A549 (cell line): Measurements from ENCODE around the gene TSPO2. TPM values are rescaled to one million over a fixed set of nuclear protein-coding genes. Genes with fewer than 3 reads are reported as not detected.

Experiments used
- ATAC-seq, 2 experiments: fragments of 200-7000 bp in 1 of 2; fragments of >200 bp in 1 of 2; cut with Nextera tagmentation in 1 of 2; cut with Tn5 transposase in 1 of 2; 3 replicates each; pipeline versions ENCODE4 v1.8.0 to v1.9.1; 2018 to 2020; ENCODE audit warnings: mild to moderate bottlenecking in 1 of 2, moderate library complexity in 1 of 2
- CTCF ChIA-PET: fragments of 300-600 bp; sonication (Branson Sonifier 250); formaldehyde crosslinking; extraction: SDS; loops from one replicate; lab custom pipeline; 2021; ENCODE audit warnings: antibody characterized with exemption, inconsistent platforms; lab: Yijun Ruan, JAX
- POLR2A ChIA-PET: fragments of 350-600 bp; formaldehyde crosslinking; extraction: SDS; loops from one replicate; lab custom pipeline; 2021; ENCODE audit warnings: antibody characterized with exemption, inconsistent platforms; lab: Yijun Ruan, JAX
- DNase-seq, 2 experiments: peaks; one replicate each; pipeline versions ENCODE4 v3.0.0 to v3.0.0-alpha.2; 2011 to 2016; ENCODE audit warnings: low read depth in 1 of 2, low spot score in 1 of 2
- FAIRE-seq: peaks from 2 replicates; lab custom pipeline; 2011; peaks lifted over from hg19 to GRCh38; lab: Jason Lieb, UNC
- H3K27ac ChIP-seq, 2 experiments: fragments of >200 bp; sonication (Bioruptor Twin); formaldehyde crosslinking; 3 replicates each; pipeline ENCODE4 v1.5.1; 2016 to 2017
- H3K4me1 ChIP-seq: fragments of >200 bp; sonication (Bioruptor Twin); formaldehyde crosslinking; 3 replicates; pipeline ENCODE4 v1.6.1; 2016
- H3K4me2 ChIP-seq: fragments of >200 bp; sonication (Bioruptor Twin); formaldehyde crosslinking; 3 replicates; pipeline ENCODE4 v1.6.1; 2016
- H3K4me3 ChIP-seq: fragments of >200 bp; sonication (Bioruptor Twin); formaldehyde crosslinking; 3 replicates; pipeline ENCODE4 v1.5.1; 2016
- H3K9me3 ChIP-seq: fragments of >200 bp; sonication (Bioruptor Twin); formaldehyde crosslinking; 3 replicates; pipeline ENCODE4 v1.6.1; 2016
- BHLHE40 ChIP-seq: IDR thresholded peaks from 2 replicates; pipeline ENCODE4 v1.6.1; 2012; ENCODE audit warnings: low read depth, low read length, inconsistent platforms
- CHD2 ChIP-seq: fragments of 150-350 bp; IDR thresholded peaks from 2 replicates; pipeline ENCODE4 v1.6.1; 2014; ENCODE audit warnings: low read length; ENCODE audit not compliant: partially characterized antibody
- EHMT2 ChIP-seq: fragments of 200-600 bp; sonication (generic); IDR thresholded peaks from 2 replicates; pipeline ENCODE4 v1.6.1; 2016; ENCODE audit warnings: antibody characterized with exemption, low read depth, mild to moderate bottlenecking, moderate library complexity
- FOXS1 ChIP-seq: fragments of 250-450 bp; sonication (Bioruptor Pico); IDR thresholded peaks from 2 replicates; pipeline ENCODE4 v1.5.0; 2020; ENCODE audit warnings: mild to moderate bottlenecking, moderate library complexity
- HOXB13 ChIP-seq: fragments of 250-450 bp; sonication (Bioruptor Pico); IDR thresholded peaks from 2 replicates; pipeline ENCODE4 v1.5.0; 2020; ENCODE audit warnings: low read depth, mild to moderate bottlenecking, moderate library complexity
- HOXB5 ChIP-seq: fragments of 250-450 bp; sonication (Bioruptor Pico); IDR thresholded peaks from 2 replicates; pipeline ENCODE4 v1.5.0; 2020; ENCODE audit warnings: mild to moderate bottlenecking, moderate library complexity
- KDM5A ChIP-seq: fragments of 200-600 bp; sonication (generic); IDR thresholded peaks from 2 replicates; pipeline ENCODE4 v1.6.1; 2016; ENCODE audit warnings: antibody characterized with exemption, mild to moderate bottlenecking
- MAFK ChIP-seq: fragments of 450-650 bp; IDR thresholded peaks from 2 replicates; pipeline ENCODE4 v1.6.1; 2014; ENCODE audit not compliant: partially characterized antibody
- NFE2L2 ChIP-seq: fragments of 150-350 bp; conservative IDR thresholded peaks from 2 replicates; pipeline ENCODE4 v1.6.1; 2014; ENCODE audit warnings: low read length
- PHF8 ChIP-seq: fragments of 200-600 bp; sonication (generic); IDR thresholded peaks from 2 replicates; pipeline ENCODE4 v1.6.1; 2016; ENCODE audit warnings: low read depth, mild to moderate bottlenecking, antibody characterized with exemption, moderate library complexity, borderline replicate concordance
- RAD21 ChIP-seq, 2 experiments: fragments of >200 bp in 1 of 2; sonication (Bioruptor Twin) in 1 of 2; formaldehyde crosslinking in 1 of 2; IDR thresholded peaks in 1 of 2; conservative IDR thresholded peaks in 1 of 2; 2 replicates in 1 of 2; 3 replicates in 1 of 2; pipeline ENCODE4 v1.6.1; 2012 to 2018; ENCODE audit warnings: inconsistent platforms in 1 of 2
- SMC3 ChIP-seq: fragments of >200 bp; sonication (Bioruptor Twin); formaldehyde crosslinking; IDR thresholded peaks from 3 replicates; pipeline ENCODE4 v1.6.1; 2018; ENCODE audit warnings: inconsistent platforms
- SREBF2 ChIP-seq: fragments of 450-650 bp; IDR thresholded peaks from 2 replicates; pipeline ENCODE4 v1.6.1; 2014; ENCODE audit warnings: mild to moderate bottlenecking, moderate library complexity
- WGBS: methylation state at CpG from one replicate; pipeline ENCODE4 v1.1.6; 2017; ENCODE audit errors: missing lambda C conversion rate; 5-methylcytosine and 5-hydroxymethylcytosine counted together
- polyA plus RNA-seq, 4 experiments: library from polyadenylated mRNA; depleted of rRNA in 3 of 4; stranded (reverse); fragments of >200 nt; fragmentation: RNase III in 1 of 4; extraction: RNeasy Plus Mini Kit Qiagen cat#74134 plus additional on column Dnase treatment in 1 of 4; gene quantifications; 2 replicates in 3 of 4; 3 replicates in 1 of 4; pipeline ENCODE4 v1.2.3, GENCODE V29; 2011 to 2017
- TF ChIP-seq, protein P1 (sequence below): fragments of >200 bp; sonication (Bioruptor Twin); formaldehyde crosslinking; IDR thresholded peaks from 3 replicates; pipeline ENCODE4 v1.5.1; 2016
- TF ChIP-seq, protein P2 (sequence below): IDR thresholded peaks from 2 replicates; pipeline ENCODE4 v1.6.1; 2012
- TF ChIP-seq, protein P3 (sequence below): fragments of 150-350 bp; IDR thresholded peaks from 2 replicates; pipeline ENCODE4 v1.6.1; 2014; ENCODE audit warnings: low read depth, mild to moderate bottlenecking, low read length
- TF ChIP-seq, protein P4 (sequence below): IDR thresholded peaks from 2 replicates; pipeline ENCODE4 v1.6.1; 2012

The TSPO2 gene
- polyA plus RNA-seq, 2 of the 4 experiments (the other 2 are of a cell fraction): not detected

DNA sequence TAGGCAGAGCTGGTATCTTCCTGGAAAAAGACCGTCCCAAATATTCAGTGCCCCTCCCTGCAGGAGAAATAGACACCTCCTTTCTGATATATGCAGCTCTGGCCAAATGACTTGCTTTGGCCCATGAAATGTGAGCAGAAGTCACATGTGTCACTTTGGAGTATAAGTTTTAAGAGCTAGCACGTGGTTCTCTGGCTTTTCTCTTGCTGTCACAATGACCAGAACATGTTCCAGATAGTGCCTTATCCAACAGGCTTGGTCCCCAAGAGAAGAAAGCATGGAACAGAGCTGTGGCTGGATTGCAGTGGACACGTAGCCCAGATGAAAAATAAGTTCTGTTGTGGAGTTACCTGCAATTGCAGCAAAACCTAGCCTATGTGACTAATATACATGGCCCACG is 43.6 kb upstream of the TSPO2 start:
- 92% methylated on average over 4 of the region's 4 CpGs for WGBS
- peak overlapping the region; percentile 81 for H3K4me2 ChIP-seq

DNA sequence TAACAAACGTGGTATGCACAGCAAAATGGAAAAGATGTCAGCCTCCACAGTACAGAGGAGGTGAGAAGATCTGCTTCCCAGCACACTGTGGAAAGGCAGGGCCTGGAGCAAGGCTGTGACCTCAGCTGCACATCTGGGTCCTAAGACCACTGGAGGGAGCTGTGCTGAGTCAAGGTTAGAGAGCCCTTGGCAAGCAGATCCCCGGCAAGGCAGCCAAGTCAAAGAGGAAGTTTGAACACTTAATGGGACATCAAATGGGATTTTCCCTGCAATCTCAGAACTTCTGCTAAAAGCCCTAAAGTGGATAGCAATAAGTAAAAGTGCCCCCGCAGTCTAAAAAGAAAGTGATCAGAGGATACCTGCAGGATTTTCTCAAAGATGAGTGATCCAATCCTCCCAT is 42.7 kb upstream of the TSPO2 start:
- peak overlapping the region; percentile 96 to 97 for H3K27ac ChIP-seq
- CTCF ChIA-PET: interaction anchor here (1.2 to 3.9 kb wide), 3 partner anchors 28 to 105 kb away, joined by 3 to 20 read pairs (median 14); no protein-coding TSS in a partner anchor
- peak; percentile 60 to 80; a peak in 5 of 6 replicates for ATAC-seq
- no peak for FAIRE-seq
- no peak for TF ChIP-seq HOXB13 (CRISPR knock-in tag)
- peak in 1 of 2 experiments; percentile 39; a peak in 2 of 5 replicates for TF ChIP-seq RAD21 (conservative IDR thresholded peaks at IDR 0.05 in 1 of 2, IDR thresholded peaks at IDR 0.05 in 1 of 2)
- TF ChIP-seq, protein P1, sequence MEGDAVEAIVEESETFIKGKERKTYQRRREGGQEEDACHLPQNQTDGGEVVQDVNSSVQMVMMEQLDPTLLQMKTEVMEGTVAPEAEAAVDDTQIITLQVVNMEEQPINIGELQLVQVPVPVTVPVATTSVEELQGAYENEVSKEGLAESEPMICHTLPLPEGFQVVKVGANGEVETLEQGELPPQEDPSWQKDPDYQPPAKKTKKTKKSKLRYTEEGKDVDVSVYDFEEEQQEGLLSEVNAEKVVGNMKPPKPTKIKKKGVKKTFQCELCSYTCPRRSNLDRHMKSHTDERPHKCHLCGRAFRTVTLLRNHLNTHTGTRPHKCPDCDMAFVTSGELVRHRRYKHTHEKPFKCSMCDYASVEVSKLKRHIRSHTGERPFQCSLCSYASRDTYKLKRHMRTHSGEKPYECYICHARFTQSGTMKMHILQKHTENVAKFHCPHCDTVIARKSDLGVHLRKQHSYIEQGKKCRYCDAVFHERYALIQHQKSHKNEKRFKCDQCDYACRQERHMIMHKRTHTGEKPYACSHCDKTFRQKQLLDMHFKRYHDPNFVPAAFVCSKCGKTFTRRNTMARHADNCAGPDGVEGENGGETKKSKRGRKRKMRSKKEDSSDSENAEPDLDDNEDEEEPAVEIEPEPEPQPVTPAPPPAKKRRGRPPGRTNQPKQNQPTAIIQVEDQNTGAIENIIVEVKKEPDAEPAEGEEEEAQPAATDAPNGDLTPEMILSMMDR: peak; percentile 41
- peak; percentile 48 for TF ChIP-seq SMC3
- TF ChIP-seq, protein P2, sequence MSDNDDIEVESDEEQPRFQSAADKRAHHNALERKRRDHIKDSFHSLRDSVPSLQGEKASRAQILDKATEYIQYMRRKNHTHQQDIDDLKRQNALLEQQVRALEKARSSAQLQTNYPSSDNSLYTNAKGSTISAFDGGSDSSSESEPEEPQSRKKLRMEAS: peak; percentile 48; the same call in 1 of the 2 replicates
- TF ChIP-seq, all 56 proteins: peak for 4
- H3K4me1 ChIP-seq: peaks cover 48% of the 10 kb centered on the region
- H3K9me3 ChIP-seq: no peaks in the 10 kb centered on the region
- POLR2A ChIA-PET: no interaction called here
- peak overlapping the region; percentile 81; the same call in 1 of the 3 replicates for H3K4me2 ChIP-seq
- no peak overlapping the region for H3K4me3 ChIP-seq
- 37% methylated on average over 3 of the region's 3 CpGs for WGBS
- peak; percentile 53 to 81 for DNase-seq

More for the DNA sequence above, 43.6 kb upstream of the TSPO2 start:
- no peaks in the 10 kb centered on the region for H3K9me3 ChIP-seq
- POLR2A ChIA-PET: interaction anchor here (1.8 to 2.5 kb wide), 2 partner anchors 40 to 91 kb away, joined by 6 to 16 read pairs; no protein-coding TSS in a partner anchor
- no peak for DNase-seq
- CTCF ChIA-PET: interaction anchor here (0.6 to 3.9 kb wide), 5 partner anchors 20 to 330 kb away, joined by 3 to 20 read pairs (median 4); no protein-coding TSS in a partner anchor
- FAIRE-seq: no peak
- no peak for ATAC-seq
- TF ChIP-seq EHMT2: no peak
- no peak for TF ChIP-seq FOXS1 (CRISPR knock-in tag)
- no peak for TF ChIP-seq SREBF2
- TF ChIP-seq, protein P3, sequence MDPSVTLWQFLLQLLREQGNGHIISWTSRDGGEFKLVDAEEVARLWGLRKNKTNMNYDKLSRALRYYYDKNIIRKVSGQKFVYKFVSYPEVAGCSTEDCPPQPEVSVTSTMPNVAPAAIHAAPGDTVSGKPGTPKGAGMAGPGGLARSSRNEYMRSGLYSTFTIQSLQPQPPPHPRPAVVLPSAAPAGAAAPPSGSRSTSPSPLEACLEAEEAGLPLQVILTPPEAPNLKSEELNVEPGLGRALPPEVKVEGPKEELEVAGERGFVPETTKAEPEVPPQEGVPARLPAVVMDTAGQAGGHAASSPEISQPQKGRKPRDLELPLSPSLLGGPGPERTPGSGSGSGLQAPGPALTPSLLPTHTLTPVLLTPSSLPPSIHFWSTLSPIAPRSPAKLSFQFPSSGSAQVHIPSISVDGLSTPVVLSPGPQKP: no peak
- TF ChIP-seq NFE2L2: no peak
- peaks cover 48% of the 10 kb centered on the region for H3K4me1 ChIP-seq
- no peak overlapping the region for H3K4me3 ChIP-seq
- H3K27ac ChIP-seq: peak overlapping the region; percentile 96 to 97

DNA sequence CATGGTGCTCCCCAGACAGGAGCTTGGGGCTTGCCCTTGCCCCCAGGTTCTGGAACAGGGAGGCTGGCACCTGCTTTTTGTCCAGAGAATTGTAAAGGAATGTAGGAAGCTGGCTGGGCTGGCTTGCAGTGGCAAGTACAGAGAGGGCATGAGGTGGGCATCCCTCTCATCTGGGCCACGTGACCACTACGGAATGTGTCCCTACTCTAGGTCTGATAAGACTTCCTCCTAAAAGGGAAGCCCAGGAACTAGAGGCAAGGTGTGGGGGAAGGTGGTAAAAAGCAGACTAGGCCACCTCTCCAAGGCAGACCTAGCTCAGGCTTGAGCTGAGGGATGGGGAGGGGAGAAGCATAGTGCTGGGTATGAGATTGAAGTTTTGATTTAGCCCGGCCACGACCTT is 42.0 kb upstream of the TSPO2 start:
- DNase-seq: no peak
- H3K9me3 ChIP-seq: no peaks in the 10 kb centered on the region
- POLR2A ChIA-PET: interaction anchor here (0.7 kb wide), 1 partner anchor 88 kb away, joined by 3 read pairs; no protein-coding TSS in a partner anchor
- ATAC-seq: no peak
- no peak for TF ChIP-seq BHLHE40
- TF ChIP-seq KDM5A: no peak
- TF ChIP-seq HOXB5 (CRISPR knock-in tag): no peak
- TF ChIP-seq PHF8: no peak
- TF ChIP-seq SREBF2: no peak
- TF ChIP-seq HOXB13 (CRISPR knock-in tag): no peak
- TF ChIP-seq MAFK: no peak
- no peak for TF ChIP-seq CHD2
- TF ChIP-seq EHMT2: no peak
- TF ChIP-seq, protein P4, sequence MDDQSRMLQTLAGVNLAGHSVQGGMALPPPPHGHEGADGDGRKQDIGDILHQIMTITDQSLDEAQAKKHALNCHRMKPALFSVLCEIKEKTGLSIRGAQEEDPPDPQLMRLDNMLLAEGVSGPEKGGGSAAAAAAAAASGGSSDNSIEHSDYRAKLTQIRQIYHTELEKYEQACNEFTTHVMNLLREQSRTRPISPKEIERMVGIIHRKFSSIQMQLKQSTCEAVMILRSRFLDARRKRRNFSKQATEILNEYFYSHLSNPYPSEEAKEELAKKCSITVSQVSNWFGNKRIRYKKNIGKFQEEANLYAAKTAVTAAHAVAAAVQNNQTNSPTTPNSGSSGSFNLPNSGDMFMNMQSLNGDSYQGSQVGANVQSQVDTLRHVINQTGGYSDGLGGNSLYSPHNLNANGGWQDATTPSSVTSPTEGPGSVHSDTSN: no peak
- TF ChIP-seq NFE2L2: no peak
- no peak for TF ChIP-seq RAD21 (conservative IDR thresholded peaks at IDR 0.05 in 1 of 2, IDR thresholded peaks at IDR 0.05 in 1 of 2)
- TF ChIP-seq, all 56 proteins: peak for 0
- FAIRE-seq: no peak
- Histone ChIP-seq H3K4me3 (no peak overlapping the region), H3K4me1 (peaks cover 44% of the 10 kb centered on the region), H3K27ac (peak overlapping the region; percentile 96 to 97), H3K4me2 (no peak overlapping the region)
- 95% methylated on average over 4 of the region's 4 CpGs for WGBS
- CTCF ChIA-PET: interaction anchor here (3.0 kb wide), 1 partner anchor 27 kb away, joined by 14 read pairs; no protein-coding TSS in a partner anchor
